ENCODE data around the gene AMOTL1. TPM values are rescaled to one million over a fixed set of nuclear protein-coding genes. Genes with fewer than 3 reads are reported as not detected.

Gene AMOTL1
- total and polyA plus RNA-seq, 2 donors (not counting 3 experiments of a cell fraction or from before 2014, with no cell fraction given), result 12.5 to 37.8 TPM

DNA sequence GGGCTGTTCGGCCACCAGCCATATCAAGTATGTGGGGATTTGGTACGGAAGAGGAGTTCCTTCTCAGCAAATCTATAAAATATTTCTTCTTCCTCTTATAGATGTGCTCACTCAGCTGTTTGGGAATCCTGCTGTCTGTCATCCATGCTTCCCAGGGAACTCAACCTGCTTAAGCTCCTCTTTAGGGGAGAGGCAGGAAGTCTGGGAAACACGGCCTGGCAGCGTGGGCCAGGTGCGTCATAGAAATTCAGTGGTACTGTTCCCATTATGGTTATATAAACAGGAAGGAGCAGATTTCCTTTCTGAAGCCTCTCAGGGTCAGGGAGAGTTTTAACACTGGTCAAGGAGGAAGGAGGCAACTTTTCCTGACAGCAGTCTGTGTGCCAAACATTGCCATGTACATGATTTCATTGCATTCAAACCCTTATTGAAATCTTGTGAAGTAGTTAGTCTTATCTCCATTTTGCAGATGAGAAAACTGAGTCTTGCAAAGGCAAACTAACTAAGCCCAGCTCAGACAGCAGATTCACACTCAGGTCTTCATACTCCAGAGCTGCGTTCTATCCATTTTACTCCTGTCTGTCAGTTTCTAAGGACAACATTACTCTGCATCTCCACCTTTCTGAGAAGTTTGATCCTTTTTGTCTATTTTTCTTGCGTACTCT, 35.4 kb upstream of the AMOTL1 start:
- H3K27me3 ChIP-seq (ENCODE audit: control insufficient read depth in 2 of 2, insufficient read depth in 2 of 2, low read length in 2 of 2), result no peaks in the 10 kb centered on the region
- no peaks in the 10 kb centered on the region for H4K20me1 ChIP-seq (replicated peaks; ENCODE audit: control insufficient read depth, extremely low read depth, insufficient read depth, low read length)
- H3K4me3 ChIP-seq (replicated peaks in 1 of 3; ENCODE audit: insufficient read depth in 1 of 3, low read depth in 1 of 3, low read length in 3 of 3), result no peak overlapping the region
- H3K4me1 ChIP-seq (ENCODE audit: control insufficient read depth, extremely low read depth, insufficient read depth, low read length), result peaks cover 42% of the 10 kb centered on the region
- BruUV-seq (replicated peaks), result no TSS peak
- TF ChIP-seq JUN (IDR thresholded peaks at IDR 0.05; ENCODE audit: borderline replicate concordance, insufficient read depth, insufficient read length, low read depth), result peak; percentile 73
- no peak for TF ChIP-seq POLR2A (IDR thresholded peaks at IDR 0.05; ENCODE audit: low read depth, low read length)
- no peak for TF ChIP-seq MYC (IDR thresholded peaks at IDR 0.05; ENCODE audit: low read depth, low read length)
- TF ChIP-seq GATA2 (IDR thresholded peaks at IDR 0.05; ENCODE audit: insufficient read depth, insufficient read length, low read depth, low read length), result peak; percentile 52
- TF ChIP-seq FOS (IDR thresholded peaks at IDR 0.05; ENCODE audit: borderline replicate concordance, insufficient read depth, low read length), result peak; percentile 75
- TF ChIP-seq EZH2 (IDR thresholded peaks at IDR 0.05; ENCODE audit: borderline replicate concordance, low read depth, low read length, severe bottlenecking), result no peak
- TF ChIP-seq POLR2AphosphoS5 (IDR thresholded peaks at IDR 0.05; ENCODE audit: insufficient read depth, low read depth, low read length), result peak; percentile 76
- TF ChIP-seq, protein P1, sequence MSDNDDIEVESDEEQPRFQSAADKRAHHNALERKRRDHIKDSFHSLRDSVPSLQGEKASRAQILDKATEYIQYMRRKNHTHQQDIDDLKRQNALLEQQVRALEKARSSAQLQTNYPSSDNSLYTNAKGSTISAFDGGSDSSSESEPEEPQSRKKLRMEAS (IDR thresholded peaks at IDR 0.05; ENCODE audit: insufficient read depth, insufficient read length), result no peak
- TF ChIP-seq CTCF (IDR thresholded peaks at IDR 0.05; ENCODE audit: extremely low read depth in 1 of 2, insufficient read depth in 1 of 2, low read depth in 1 of 2, low read length in 2 of 2), result no peak
- ChIA-PET CTCF (interaction anchor here (1.4 to 2.8 kb wide), 3 partner anchors 9 to 110 kb away, joined by 4 to 34 read pairs (median 16); no protein-coding TSS in a partner anchor), POLR2A (interaction anchor here (0.6 kb wide), 2 partner anchors 98 to 498 kb away, joined by 4 read pairs; partner anchors contain the start of gene SESN3)
- no peak overlapping the region for H2AFZ ChIP-seq (ENCODE audit: low read depth, low read length)
- dilution Hi-C loops (cut with MboI; ENCODE audit: extremely low pct_ligation_motif_present, low sequenced_read_pairs), result no loop called here
- no peaks in the 10 kb centered on the region for H3K9me1 ChIP-seq (replicated peaks; ENCODE audit: control insufficient read depth, extremely low read depth, insufficient read depth, low read length)
- H3K27ac ChIP-seq (ENCODE audit: insufficient read depth, low read depth, low read length), result peak overlapping the region; percentile 79
- H3K9ac ChIP-seq (replicated peaks; ENCODE audit: extremely low read depth, insufficient read depth, low read length), result peak overlapping the region; percentile 53
- intact Hi-C loops (cut with micrococcal nuclease), result loop anchor here (1.0 to 5.0 kb wide), 6 partner anchors 9 to 202 kb away; partner anchors contain the start of genes AMOTL1 and FUT4
- H3K36me3 ChIP-seq (ENCODE audit: control insufficient read depth in 2 of 2, extremely low read depth in 1 of 2, insufficient read depth in 2 of 2, low read length in 2 of 2), result no peaks in the 10 kb centered on the region
- peak overlapping the region; percentile 47 for H3K4me2 ChIP-seq (ENCODE audit: insufficient read depth, low read length)
- H3K9me3 ChIP-seq (replicated peaks; ENCODE audit: control insufficient read depth, insufficient read depth, low read length), result no peaks in the 10 kb centered on the region
- DNase-seq (ENCODE audit: low read depth, low spot score), result peak; percentile 95
- H3K79me2 ChIP-seq (ENCODE audit: control insufficient read depth, insufficient read depth, low read length), result no peaks in the 10 kb centered on the region
- FAIRE-seq, result peak; percentile 95

Measured in endothelial cell of umbilical vein (primary cell).